Stimulated activated effector memory CD8-positive, alpha-beta T cell treated with anti-CD3 and anti-CD28 coated beads, Interleukin-12 subunit alpha, Interleukin-12 subunit beta, amount 100 ng/mL, for 72 hours (primary cell): ENCODE results near the gene CA10.

Experiments
- ATAC-seq: fragments of 150-1000 bp; cut with Tn5 transposase; 2 replicates; pipeline ENCODE4 v1.10.0; 2021
- DNase-seq, 2 donors: peaks; one replicate each; pipeline ENCODE4 v3.0.0; 2021 to 2022; ENCODE audit warnings: low spot score in 2 of 2
- H3K27ac Mint-ChIP-seq: one replicate; pipeline ENCODE4 v1.8.0; 2022; ENCODE audit warnings: mild to moderate bottlenecking, mixed read lengths
- H3K36me3 Mint-ChIP-seq: one replicate; pipeline ENCODE4 v1.8.0; 2022; ENCODE audit warnings: mild to moderate bottlenecking, mixed read lengths
- H3K4me1 Mint-ChIP-seq: one replicate; pipeline ENCODE4 v1.8.0; 2022; ENCODE audit warnings: mixed read lengths
- H3K4me3 Mint-ChIP-seq: one replicate; pipeline ENCODE4 v1.8.0; 2022; ENCODE audit warnings: mild to moderate bottlenecking, mixed read lengths
- H3K9me3 Mint-ChIP-seq: one replicate; pipeline ENCODE4 v1.8.0; 2022; ENCODE audit warnings: mixed read lengths

Gene CA10

DNA sequence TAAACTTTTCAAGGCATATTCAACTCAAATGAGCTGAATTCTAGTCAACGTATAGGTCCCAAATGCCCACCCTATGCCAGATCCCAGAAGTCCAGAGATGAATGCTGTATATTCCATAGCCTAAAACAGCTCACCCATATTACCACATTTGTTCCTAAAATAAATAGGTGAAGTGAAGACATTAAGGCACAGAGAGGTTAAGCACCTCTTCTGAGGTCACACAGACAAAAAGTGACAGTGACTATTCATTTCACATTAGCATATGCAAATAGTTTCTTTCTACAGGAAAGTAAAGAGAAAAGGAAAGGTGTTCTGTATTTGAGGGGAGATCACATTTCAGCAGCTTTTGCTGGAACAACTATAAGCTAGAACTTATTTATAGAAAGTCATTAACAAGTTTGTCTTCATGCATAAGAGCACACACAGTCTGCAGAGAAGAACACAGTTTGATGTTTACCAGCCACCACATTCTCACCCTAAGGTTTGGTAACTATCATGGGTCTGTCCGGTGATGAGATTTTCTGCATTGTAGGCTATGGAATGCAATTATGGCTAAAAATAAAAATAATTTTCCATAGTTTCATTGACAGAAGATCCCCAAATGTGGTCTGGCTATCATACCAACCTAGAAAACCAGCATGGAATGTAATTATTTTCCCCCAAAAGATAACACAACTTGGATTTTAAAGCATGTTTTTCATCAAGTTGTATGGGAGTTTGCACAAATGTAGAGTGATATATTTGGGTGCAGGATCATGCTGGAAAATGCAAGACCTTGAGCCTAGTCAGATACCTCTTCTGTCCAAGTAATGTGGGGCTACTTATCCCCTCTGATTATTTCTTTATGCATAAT is 496.1 kb downstream of the CA10 start:
- DNase-seq (no peak), ATAC-seq (no peak)
- Mint-ChIP-seq H3K27ac (no peak overlapping the region), H3K9me3 (no peaks in the 10 kb centered on the region), H3K36me3 (no peaks in the 10 kb centered on the region), H3K4me1 (no peaks in the 10 kb centered on the region), H3K4me3 (no peak overlapping the region)

- no peaks in the 10 kb centered on the region for H3K4me1 Mint-ChIP-seq
- ATAC-seq (no peak), DNase-seq (no peak)
- H3K36me3 Mint-ChIP-seq: no peaks in the 10 kb centered on the region
- H3K9me3 Mint-ChIP-seq: no peaks in the 10 kb centered on the region
- H3K27ac Mint-ChIP-seq: no peak overlapping the region
- no peak overlapping the region for H3K4me3 Mint-ChIP-seq
Observed at GRCh38 chr17:51661403-51661802, 497.1 kb downstream of the CA10 start.

DNA sequence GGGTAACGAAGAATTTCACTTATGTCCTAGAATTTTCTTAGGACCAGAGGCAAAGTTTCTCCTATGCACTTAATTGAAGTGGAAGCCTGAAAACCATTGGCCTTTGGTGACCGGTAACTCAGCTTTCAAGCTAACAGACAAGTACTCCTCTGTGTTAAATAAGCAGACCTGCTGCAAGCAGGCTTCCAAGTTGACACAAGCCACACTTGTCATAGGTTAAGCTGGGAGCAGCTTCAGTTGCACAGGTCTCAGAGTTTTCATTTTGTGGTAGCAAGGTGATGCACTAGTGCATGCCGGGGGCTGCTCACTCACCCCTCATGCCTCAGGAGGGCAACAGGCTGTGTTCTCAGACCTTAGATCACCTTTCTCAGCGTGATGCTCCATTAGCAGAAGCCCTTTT is 498.2 kb downstream of the CA10 start:
- H3K36me3 Mint-ChIP-seq: no peaks in the 10 kb centered on the region
- ATAC-seq (no peak), DNase-seq (no peak)
- no peak overlapping the region for H3K4me3 Mint-ChIP-seq
- no peaks in the 10 kb centered on the region for H3K4me1 Mint-ChIP-seq
- no peak overlapping the region for H3K27ac Mint-ChIP-seq
- H3K9me3 Mint-ChIP-seq: no peaks in the 10 kb centered on the region

DNA sequence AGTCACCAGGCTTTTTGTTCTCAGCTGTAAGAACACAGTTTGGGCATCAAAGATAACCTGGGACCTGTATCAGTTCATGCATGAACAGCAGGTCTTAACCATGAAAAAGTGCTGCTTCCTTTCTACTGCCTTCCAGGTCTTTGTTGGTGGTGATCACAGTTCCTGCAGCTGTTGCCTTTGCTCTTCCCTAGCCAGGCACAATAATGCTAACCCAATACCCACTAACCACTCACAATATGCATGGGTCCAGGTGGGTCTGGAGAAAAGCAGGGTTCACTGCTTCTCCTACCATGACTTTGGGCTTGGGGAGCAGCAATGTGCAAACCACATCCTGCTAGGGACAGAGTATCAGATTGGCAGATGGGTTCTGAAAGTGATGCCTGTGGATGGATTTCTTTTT is 501.3 kb downstream of the CA10 start:
- no peaks in the 10 kb centered on the region for H3K36me3 Mint-ChIP-seq
- no peaks in the 10 kb centered on the region for H3K4me1 Mint-ChIP-seq
- no peak overlapping the region for H3K27ac Mint-ChIP-seq
- H3K9me3 Mint-ChIP-seq: no peaks in the 10 kb centered on the region
- DNase-seq (no peak), ATAC-seq (no peak)
- H3K4me3 Mint-ChIP-seq: no peak overlapping the region

DNA sequence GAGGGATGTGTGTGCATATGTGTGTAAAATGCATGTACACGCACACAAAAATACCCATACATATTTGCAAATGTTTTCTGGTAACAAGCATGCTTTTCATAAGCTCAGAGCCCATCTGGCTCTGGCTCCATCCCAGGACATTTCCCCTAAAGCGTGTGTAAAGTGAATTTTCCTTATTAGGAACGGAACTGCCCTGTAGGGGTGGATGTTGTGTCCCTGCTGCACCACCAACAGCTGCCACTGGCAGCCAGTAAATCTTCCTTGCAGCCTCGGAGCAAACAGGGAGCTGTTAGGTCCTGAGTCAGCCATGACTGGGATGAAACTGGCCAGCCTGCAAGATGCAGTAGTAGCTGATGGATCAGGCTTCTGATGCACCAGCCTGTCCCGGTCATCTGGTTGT is 504.6 kb downstream of the CA10 start:
- no peak for ATAC-seq
- Mint-ChIP-seq H3K9me3 (no peaks in the 10 kb centered on the region), H3K36me3 (no peaks in the 10 kb centered on the region), H3K4me3 (no peak overlapping the region), H3K4me1 (no peaks in the 10 kb centered on the region), H3K27ac (no peak overlapping the region)
- no peak for DNase-seq

- H3K9me3 Mint-ChIP-seq: no peaks in the 10 kb centered on the region
- ATAC-seq (no peak), DNase-seq (no peak)
- no peak overlapping the region for H3K4me3 Mint-ChIP-seq
- H3K27ac Mint-ChIP-seq: no peak overlapping the region
- no peaks in the 10 kb centered on the region for H3K36me3 Mint-ChIP-seq
- H3K4me1 Mint-ChIP-seq: no peaks in the 10 kb centered on the region
Observed at GRCh38 chr17:51652529-51652928, 506.0 kb downstream of the CA10 start.

- H3K4me3 Mint-ChIP-seq: no peak overlapping the region
- H3K27ac Mint-ChIP-seq: no peak overlapping the region
- no peaks in the 10 kb centered on the region for H3K4me1 Mint-ChIP-seq
- H3K9me3 Mint-ChIP-seq: no peaks in the 10 kb centered on the region
- no peak for ATAC-seq
- DNase-seq: no peak
- no peaks in the 10 kb centered on the region for H3K36me3 Mint-ChIP-seq
Observed at GRCh38 chr17:51651513-51652298, 506.8 kb downstream of the CA10 start.

GRCh38 chr17:51650772-51651171 is 507.7 kb downstream of the CA10 start:
- ATAC-seq (no peak), DNase-seq (no peak)
- Mint-ChIP-seq H3K36me3 (no peaks in the 10 kb centered on the region), H3K4me1 (no peaks in the 10 kb centered on the region), H3K27ac (no peak overlapping the region), H3K4me3 (no peak overlapping the region), H3K9me3 (no peaks in the 10 kb centered on the region)

DNA sequence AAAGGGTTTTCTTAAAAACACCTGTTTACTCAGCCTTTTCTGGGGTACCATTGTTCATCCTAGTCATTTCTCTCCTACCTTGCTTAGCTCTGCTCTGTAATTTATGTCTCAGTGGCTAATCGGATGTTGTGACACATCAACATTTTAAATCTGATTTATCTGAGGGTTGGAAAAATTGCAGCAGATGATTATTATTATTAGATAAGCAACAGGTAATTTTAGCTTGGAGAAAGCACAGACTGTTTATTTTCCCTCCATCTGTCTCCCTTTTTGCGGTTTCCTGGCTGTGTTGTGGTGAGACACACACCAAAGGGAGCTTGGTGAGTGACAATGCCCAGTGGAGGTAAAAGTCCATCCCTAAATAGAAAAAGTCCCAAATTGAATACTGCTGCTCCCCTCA is 508.3 kb downstream of the CA10 start:
- H3K36me3 Mint-ChIP-seq: no peaks in the 10 kb centered on the region
- no peak for DNase-seq
- H3K9me3 Mint-ChIP-seq: no peaks in the 10 kb centered on the region
- ATAC-seq: no peak
- no peak overlapping the region for H3K4me3 Mint-ChIP-seq
- H3K27ac Mint-ChIP-seq: no peak overlapping the region
- H3K4me1 Mint-ChIP-seq: no peaks in the 10 kb centered on the region

GRCh38 chr17:51647826-51648225 is 510.7 kb downstream of the CA10 start:
- ATAC-seq (no peak), DNase-seq (no peak)
- no peaks in the 10 kb centered on the region for H3K36me3 Mint-ChIP-seq
- no peak overlapping the region for H3K27ac Mint-ChIP-seq
- H3K4me3 Mint-ChIP-seq: no peak overlapping the region
- H3K4me1 Mint-ChIP-seq: no peaks in the 10 kb centered on the region
- H3K9me3 Mint-ChIP-seq: no peaks in the 10 kb centered on the region

GRCh38 chr17:51647067-51647466 is 511.4 kb downstream of the CA10 start:
- no peak overlapping the region for H3K4me3 Mint-ChIP-seq
- H3K36me3 Mint-ChIP-seq: no peaks in the 10 kb centered on the region
- no peaks in the 10 kb centered on the region for H3K9me3 Mint-ChIP-seq
- ATAC-seq: no peak
- DNase-seq: no peak
- no peaks in the 10 kb centered on the region for H3K4me1 Mint-ChIP-seq
- H3K27ac Mint-ChIP-seq: no peak overlapping the region

- ATAC-seq (no peak), DNase-seq (no peak)
- H3K4me1 Mint-ChIP-seq: no peaks in the 10 kb centered on the region
- H3K4me3 Mint-ChIP-seq: no peak overlapping the region
- H3K36me3 Mint-ChIP-seq: no peaks in the 10 kb centered on the region
- no peaks in the 10 kb centered on the region for H3K9me3 Mint-ChIP-seq
- no peak overlapping the region for H3K27ac Mint-ChIP-seq
Observed at GRCh38 chr17:51646539-51646938, 512.0 kb downstream of the CA10 start.

GRCh38 chr17:51645056-51645455 is 513.5 kb downstream of the CA10 start:
- no peak overlapping the region for H3K27ac Mint-ChIP-seq
- no peak overlapping the region for H3K4me3 Mint-ChIP-seq
- DNase-seq (no peak), ATAC-seq (no peak)
- no peaks in the 10 kb centered on the region for H3K36me3 Mint-ChIP-seq
- H3K9me3 Mint-ChIP-seq: no peaks in the 10 kb centered on the region
- H3K4me1 Mint-ChIP-seq: no peaks in the 10 kb centered on the region

DNA sequence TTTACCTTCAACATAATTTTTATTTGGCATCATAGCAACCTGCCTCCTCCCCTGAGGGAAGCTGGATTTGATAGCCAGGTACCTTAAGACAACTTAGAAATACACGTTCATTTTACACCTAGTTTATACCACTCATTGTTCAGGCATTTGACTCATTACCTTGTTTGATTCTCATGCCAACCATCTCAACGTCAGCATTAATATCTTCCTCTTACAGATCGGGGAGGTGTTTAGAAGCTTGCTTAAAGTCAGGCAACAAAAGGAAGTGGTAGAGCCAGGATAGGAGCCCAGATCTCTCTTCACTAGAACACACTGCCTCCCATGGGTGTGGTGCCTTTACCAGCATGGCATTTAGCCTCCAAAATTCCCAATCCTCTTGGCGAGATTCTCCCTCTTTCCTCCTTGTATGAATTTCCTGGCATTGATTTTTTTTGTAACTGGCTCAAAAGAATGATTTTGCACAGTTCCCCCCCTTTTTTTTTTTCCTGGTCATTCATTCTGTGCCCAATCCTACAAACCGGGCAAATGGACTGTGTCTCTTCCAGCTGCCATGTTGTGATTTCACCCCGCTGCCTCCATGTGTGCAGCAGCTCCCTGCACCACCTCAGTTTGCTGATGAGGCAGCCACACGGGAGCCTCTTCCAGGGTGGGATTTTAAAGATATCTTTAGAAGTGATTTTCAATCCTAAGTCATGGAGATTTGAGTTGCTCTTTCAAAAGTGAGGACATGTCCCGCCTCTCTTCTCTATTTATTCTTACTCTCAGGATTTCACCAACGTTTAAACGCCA is 514.6 kb downstream of the CA10 start:
- ATAC-seq (no peak), DNase-seq (no peak)
- Mint-ChIP-seq H3K4me3 (no peak overlapping the region), H3K4me1 (no peaks in the 10 kb centered on the region), H3K36me3 (no peaks in the 10 kb centered on the region), H3K27ac (no peak overlapping the region), H3K9me3 (no peaks in the 10 kb centered on the region)

- Mint-ChIP-seq H3K36me3 (no peaks in the 10 kb centered on the region), H3K4me1 (no peaks in the 10 kb centered on the region), H3K9me3 (no peaks in the 10 kb centered on the region), H3K27ac (no peak overlapping the region), H3K4me3 (no peak overlapping the region)
- no peak for DNase-seq
- no peak for ATAC-seq
Observed at GRCh38 chr17:51642029-51642428, 516.5 kb downstream of the CA10 start.
